ENCODE measurements around the gene KRTAP20-1.

KRTAP20-1 gene

DNA sequence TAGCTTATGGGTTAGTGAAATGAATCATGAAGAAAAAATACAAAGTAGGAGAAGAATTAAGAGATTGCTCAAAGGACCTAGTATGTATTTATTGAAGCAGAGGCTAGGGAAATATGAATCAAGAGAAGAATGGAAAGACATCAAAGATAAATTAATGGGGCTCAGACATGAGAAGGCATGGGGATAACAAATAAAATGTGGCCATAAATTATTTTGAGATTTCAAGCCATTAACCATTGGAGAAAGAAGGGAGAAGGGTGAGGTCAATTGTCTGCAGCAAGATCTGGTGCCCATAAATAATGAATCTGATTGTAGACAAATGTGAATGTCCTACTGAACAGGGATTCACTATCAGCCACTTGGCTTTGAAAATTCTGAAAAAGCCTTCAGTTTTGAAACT lies 36.7 kb downstream of the KRTAP20-1 start:
- H3K9ac ChIP-seq (ENCODE audit: low read length) = no peak overlapping the region
- H3K36me3 ChIP-seq (ENCODE audit: insufficient read depth, low read length) = no peaks in the 10 kb centered on the region
- H3K9me3 ChIP-seq (ENCODE audit: low read length) = no peaks in the 10 kb centered on the region

More for the DNA sequence above, 36.7 kb downstream of the KRTAP20-1 start:
- no peak overlapping the region for H3K4me3 ChIP-seq (ENCODE audit: low read depth in 1 of 2, low read length in 2 of 2)
- H3K4me1 ChIP-seq (ENCODE audit: insufficient read depth, low read length) = no peaks in the 10 kb centered on the region
- H3K27ac ChIP-seq (ENCODE audit: low read depth, low read length) = no peak overlapping the region
- no peaks in the 10 kb centered on the region for H3K27me3 ChIP-seq (ENCODE audit: control insufficient read depth in 1 of 2, insufficient read depth in 2 of 2, low read length in 2 of 2)

Data from muscle layer of colon (tissue), 2 donors.